HG03439 (cell line): ENCODE results near the gene CCDC88C.
"Not testable (repeated sequence)": the region's sequence is repeated elsewhere in the genome, so short reads cannot be mapped to it uniquely, and the experiment has no call there.

Experiments
- ATAC-seq: cut with Tn5 transposase; IDR thresholded peaks from one replicate; pipeline ENCODE4 v1.9.1; 2021; ENCODE audit warnings: mild to moderate bottlenecking, moderate library complexity; ENCODE audit not compliant: unreplicated experiment

CCDC88C gene

DNA sequence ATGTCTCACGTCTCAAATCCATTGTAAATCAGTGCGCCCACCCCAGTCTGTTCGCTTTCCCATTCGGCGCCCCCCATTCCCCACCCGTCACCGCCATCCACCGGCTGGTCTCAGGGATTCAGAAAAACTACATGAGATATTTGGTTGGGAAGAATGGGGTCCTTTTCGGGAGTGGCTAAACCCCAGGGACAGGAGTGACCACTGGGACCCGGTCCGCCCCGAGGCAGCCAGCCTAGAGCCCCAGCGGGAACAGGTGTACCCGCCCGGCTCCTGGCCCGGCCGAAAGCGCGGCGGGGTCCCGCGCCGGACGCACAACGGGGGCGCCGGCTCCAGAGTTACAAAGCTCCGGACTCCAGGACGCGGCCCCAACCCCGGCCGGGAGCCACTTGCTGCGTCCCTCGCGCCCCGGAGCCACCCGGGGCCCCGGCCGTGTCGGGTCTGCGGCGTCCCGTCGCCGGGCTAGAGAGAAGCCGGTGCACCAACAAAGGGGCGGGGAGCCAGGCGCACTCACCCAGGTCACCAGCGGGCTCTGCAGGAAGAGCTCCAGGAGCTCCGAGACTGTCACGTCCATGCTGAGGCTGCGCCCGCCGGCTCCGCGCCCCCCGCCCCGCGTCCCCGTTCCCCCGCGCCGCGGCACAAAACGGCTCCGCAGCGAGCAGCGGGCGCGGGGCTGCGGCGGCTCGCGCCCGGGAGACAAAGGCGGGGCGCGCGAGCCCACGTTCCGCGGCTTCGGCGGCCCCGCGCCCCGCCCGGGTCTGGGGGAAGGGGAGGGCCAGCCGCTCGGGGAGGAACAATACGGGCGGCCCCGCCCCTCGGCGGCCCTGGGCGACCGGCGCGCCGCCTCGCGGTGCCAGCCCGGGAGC is at the start of gene CCDC88C:
TSS of gene CCDC88C (minus strand) at position 701 of the 863 bp plus-strand sequence. CDS start at position 571, 130 bp downstream.
- ATAC-seq: peak; percentile 46

GRCh38 chr14:91466192-91466591 is 48.6 kb upstream of the CCDC88C start:
- no peak for ATAC-seq

DNA sequence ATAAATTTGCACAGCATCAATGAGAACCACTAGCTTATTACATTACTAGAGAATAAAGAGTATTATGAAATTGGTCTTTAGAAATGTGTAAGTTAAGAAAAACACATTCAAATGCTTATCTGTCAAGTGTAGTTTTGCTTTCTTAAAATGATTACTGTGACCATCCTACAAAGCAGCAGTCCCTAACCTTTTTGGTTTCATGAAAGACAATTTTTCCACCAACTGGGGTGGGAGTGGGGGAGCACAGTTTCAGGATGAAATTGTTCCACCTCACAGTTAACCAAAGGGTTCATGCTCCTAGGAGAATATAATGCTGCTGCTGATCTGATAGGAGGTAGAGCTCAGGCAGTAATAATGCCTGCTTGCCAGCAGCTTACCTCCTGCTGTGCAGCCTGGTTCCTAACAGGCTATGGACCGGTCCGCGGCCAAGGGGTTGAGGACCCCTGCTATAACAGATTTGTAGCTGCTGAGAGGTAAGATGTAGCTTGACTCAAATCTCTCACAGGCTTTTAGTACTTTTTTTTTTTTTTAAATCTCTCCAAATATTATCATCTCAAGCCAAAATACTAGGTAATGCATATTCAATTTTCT is 47.1 kb upstream of the CCDC88C start:
- ATAC-seq: no peak

DNA sequence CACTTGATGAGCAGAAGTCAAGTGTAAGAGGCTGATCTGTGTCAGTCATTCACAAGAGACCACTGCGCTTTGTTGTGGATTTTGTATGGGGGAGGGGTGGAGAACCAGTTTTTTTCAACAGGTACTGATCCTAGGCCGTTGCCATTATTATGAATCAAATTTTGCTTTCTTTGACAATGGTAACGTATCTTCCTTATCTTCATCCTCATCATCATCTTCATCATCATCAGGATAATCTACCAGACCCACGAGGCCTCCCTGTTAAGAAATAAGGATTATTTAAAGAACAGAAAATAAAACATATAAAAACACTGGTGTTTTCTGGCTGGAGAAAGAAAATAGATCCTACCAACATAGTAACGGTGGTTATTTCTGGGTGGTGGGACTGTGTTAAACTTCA is 41.0 kb upstream of the CCDC88C start:
- no peak for ATAC-seq

- ATAC-seq: no peak
Observed at GRCh38 chr14:91456283-91456682, 38.7 kb upstream of the CCDC88C start.

- ATAC-seq: no peak
Observed at GRCh38 chr14:91454580-91454979, 37.0 kb upstream of the CCDC88C start.

DNA sequence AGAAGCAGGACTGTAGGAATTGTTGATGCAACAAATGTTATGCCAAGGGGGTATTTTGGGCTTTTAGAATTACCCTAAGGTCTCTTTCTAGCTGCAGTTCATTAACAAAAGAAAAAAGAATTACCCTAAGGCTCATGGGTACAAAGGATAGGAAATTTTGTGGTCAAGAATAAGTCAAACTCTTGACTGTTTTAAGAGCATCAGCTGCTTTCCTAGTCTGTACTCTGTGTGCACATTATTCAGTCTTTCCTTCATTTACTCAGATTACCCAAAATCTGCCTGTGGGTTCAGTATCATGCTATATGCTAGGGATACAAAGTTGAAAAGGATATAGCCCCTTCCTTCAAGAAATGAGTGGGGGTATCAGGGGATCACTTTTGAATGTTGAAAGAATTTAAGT is 36.5 kb upstream of the CCDC88C start:
- no peak for ATAC-seq

DNA sequence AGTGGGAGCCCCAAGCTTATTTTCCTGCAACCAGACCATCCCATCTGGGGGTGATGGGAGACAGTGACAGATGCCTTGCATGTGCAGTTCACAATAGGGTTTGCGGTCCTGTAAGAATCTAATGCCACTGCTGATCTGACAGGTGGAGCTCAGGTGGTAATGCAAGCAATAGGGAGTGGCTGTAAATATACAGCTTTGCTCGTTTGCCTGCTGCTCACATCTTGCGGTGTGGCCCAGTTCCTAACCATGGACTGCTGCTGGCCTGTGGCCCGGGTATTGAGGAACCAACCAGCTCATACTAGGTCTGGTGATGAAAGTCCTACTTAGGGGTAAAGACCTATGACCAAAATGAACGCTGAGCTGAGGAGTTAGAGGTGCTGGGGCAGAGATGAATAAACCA is 36.1 kb upstream of the CCDC88C start:
- ATAC-seq: no peak

DNA sequence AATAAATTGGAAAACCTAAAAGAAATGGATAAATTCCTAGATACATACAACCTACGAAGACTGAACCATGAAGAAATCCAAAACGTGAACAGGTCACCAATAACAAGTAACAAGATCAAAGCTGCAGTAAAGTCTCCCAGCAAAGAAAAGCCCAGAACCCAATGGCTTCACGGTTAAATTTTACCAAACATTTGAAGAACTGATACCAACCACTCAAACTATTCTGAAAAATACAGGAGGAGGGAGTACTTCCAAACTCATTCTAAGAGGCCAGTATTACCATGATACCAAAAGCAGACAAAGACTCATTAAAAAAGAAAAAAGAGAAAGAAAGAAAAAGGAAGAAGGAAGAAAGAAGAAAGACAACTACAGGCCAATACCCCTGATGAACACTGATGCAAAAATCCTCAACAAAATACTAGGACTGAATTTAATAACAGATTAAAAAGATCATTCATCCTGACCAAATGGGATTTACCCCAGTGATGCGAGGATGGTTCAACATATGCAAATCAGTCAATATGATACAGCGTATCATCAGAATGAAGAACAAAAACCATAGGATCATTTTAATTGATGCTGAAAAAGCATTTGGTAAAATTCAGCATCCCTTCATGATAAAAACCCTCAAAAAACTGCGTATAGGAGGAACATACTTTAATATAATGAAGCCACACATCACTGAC is 26.9 kb upstream of the CCDC88C start:
- no peak for ATAC-seq

- no peak for ATAC-seq
Observed at GRCh38 chr14:91439345-91439744, 21.7 kb upstream of the CCDC88C start.

DNA sequence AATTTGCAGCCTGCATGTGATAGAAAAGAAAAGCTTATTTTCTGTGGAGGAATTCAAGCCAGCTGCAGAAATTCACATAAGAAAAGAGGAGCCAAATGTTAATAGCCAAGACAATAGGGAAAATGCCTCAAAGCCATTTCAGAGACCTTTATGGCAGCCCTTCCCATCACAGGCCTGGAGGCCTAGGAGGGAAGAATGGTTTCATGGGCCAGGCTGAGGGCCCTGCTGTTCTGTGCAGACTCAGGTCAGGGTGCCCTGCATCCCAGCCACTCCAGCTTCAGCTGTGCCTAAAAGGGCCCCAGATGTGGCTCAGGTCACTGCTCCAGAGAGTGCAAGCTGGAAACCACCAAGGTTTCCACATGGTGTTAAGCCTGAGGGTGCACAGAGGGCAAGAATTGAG is 21.2 kb upstream of the CCDC88C start:
- ATAC-seq: no peak

DNA sequence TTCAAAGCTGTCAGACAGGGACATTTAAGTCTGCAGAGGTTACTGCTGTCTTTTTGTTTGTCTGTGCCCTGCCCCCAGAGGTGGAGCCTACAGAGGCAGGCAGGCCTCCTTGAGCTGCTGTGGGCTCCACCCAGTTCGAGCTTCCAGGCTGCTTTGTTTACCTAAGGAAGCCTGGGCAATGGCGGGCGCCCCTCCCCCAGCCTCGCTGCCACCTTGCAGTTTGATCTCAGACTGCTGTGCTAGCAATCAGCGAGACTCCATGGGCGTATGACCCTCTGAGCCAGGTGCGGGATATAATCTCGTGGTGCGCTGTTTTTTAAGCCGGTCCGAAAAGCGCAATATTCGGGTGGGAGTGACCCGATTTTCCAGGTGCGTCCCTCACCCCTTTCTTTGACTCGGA is 18.6 kb upstream of the CCDC88C start:
- ATAC-seq: not testable (repeated sequence)

DNA sequence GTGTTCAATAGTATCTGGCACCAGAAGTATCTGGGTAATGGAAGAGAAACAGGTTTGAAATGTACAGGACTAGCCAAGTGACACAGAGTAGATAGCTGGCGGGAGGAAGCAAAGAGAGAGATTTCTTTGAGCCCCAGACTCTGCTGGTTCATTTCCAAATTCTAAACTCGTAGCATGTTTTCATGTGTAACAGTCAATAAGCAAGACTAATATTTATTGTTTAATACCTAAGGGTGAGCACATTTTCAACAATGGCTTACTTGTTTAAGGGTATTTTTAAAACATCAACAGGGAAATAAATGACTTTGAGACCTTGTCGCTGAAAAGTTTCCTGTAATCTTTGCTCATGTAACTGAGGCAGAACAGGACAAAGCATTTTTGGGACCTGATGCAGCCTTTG is 11.8 kb upstream of the CCDC88C start:
- no peak for ATAC-seq

- ATAC-seq: not testable (repeated sequence)
Observed at GRCh38 chr14:91428931-91429330, 11.3 kb upstream of the CCDC88C start.

DNA sequence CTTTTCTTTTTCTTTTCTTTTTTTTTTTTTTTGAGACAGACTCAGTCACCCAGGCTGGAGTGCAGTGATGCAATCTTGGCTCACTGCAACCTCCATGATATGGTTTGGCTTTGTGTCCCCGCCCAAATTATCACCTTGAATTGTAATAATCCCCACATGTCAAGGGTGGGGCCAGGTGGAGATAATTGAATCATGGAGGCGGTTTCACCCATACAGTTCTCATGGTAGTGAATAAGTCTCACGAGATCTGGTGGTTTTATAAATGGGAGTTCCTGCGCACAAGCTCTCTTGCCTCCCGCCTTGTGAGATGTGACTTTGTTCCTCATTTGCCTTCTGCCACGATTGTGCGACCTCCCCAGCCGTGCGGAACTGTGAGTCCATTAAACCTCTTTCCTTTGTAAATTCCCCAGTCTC is 7.9 kb upstream of the CCDC88C start:
- not testable (repeated sequence) for ATAC-seq

DNA sequence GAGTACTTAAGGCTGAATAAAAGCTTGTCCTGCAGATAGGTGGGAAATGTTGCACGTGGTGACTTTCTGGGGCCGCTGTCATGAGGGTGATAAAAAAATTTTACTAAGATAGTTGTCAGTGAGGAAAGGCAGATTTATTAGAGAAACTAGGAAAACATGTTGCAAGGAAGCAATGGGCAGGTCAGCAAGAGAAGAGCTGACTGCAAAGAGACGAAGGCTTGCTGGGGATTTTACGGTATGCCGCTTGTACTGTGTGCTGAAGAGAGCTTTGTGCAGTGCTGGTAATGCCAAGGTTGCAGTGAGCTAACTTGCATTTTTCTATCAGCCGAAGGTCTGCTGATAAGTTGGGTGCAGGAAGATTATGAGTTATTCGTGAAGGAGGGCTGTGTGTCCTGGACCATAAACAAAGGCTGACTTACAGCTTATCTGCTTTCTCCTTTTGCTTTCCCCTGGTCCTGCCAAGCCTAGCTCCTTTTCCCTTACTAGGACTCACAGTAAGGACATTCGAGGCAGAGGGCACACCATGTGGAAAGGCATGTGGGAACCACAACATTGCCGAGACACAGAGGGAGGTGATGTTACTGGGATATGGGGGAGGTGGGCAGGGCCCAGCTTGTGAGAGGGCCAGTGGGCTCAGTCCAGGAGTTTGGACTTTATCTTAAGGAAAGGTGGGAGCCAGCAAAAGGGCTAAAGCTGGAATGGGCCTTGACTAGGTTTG is 7.4 kb upstream of the CCDC88C start:
- ATAC-seq: no peak

DNA sequence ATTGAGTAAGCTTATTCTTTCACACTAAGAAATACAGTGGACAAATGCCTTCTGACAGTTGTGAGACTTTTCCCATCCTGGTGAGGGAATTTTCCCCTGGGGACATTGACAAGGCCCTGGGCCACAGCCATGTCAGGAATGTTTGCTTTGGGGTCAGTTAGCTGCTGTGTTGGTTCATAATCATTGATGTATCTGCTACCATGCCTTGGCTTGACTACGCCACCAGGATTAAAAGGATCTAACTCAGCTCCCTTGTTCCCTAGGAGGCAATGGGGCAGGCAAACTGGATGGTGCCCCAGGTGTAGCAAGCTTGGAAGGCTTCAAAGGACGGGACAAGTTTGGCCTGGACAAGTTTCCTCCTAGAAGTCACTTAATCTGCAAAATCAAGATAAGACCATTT is 3.1 kb upstream of the CCDC88C start:
- no peak for ATAC-seq

DNA sequence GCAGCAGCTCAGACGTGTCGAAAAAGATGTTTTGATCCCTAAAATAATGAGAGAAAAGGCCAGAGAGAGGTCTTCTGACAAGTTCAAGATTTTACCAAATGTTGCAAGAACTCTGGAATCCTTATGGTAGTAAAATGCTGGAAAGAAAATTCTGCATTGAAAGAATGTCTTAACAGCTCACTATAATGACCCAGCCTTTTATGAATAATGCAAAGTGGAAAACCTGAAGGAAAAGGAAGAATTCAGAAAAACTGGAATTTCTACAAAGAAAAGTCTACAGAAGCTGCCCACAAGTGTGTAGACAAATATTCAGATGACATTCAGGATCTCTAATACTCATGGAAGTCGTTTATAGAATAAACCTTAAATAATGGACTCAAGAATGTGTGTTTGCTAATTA is 1.8 kb upstream of the CCDC88C start:
- ATAC-seq: no peak

GRCh38 chr14:91419044-91419397 is 1.4 kb upstream of the CCDC88C start:
- ATAC-seq: no peak

DNA sequence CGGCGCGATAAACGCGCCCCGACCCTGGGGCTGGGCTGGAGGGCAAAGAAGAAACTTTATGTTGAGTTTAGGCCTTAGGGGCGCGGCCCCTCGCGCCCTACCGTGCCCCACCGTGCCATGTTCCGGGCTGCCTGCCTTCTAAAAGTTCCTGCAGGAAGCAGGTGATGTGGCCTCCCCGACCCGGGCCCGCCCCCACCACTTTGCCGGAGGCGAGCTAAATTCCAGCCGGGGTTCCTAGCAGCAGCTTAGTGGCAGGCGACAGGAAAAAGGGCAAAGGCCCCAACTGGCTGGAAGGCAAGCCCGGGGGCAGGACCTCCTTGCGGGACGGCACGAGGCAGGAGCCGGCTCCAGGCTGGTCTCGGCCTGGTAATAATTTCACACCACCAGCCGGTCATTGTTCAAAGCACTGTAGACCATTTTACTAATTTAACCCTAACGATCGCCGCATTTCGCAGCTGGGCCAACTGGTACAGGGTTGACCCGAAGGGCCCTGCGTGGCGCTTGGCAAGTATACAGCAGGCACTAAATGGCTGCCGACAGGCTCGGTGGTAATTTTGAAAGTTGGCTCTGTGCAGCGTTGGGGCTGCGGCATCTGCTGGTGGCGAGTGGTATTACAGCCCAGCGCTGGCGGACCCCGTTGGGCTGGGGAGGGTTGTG is 895 bp upstream of the CCDC88C start:
- ATAC-seq: peak; percentile 26

DNA sequence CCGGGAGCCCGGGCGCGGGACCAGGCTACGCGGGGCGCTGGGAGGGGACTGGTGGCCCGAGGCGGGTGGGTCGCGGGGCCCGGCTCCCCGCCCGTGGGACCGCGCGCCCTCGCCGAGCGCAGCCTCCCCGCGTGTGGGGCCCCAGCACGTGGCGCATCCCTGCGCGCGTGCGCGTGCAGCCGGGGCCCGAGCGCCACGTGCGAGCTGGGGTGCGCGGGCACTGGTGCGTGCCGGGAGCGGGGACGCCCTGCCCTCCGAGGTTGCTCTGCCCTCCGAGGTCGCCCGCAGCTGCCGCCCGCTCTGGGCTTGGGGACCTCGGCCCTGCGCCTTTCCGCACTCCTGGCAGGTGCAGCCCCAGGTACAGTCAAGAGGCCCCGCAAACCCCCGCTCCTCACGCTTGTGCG is 365 bp upstream of the CCDC88C start:
- peak; percentile 31 for ATAC-seq
